ENCODE measurements around the gene GNAS-AS1.

GNAS-AS1 gene

DNA sequence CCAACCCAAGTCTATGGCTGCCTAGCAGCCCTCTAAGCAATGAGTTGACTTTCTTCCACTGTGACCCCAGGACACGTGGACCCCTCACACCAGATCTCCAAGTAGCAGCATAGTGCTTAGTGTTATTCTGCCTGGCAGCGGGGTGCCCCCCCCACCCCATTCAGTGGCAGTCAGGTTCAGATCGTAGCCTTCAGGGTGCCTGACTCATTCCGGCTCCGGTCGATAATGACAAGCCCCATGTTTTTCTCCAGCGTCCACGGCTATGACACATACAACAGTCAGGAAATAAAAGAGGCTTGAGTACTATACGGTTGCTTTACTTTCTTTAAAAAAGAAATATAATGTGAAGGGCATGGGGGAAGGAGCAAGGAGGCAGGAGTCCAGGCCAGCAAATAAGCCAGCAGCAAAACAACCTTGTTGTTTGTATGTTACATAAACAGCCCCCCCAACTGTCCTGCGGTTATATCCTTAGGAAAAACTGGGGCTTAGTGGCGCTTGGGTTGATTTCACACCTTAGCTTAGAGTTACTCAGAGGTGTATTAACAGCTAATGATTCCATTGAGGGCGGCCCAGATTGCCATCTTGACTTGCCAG is 24.9 kb upstream of the GNAS-AS1 start:
- Histone ChIP-seq H3K9ac (ENCODE audit: low read depth in 1 of 2, low read length in 2 of 2) (no peak overlapping the region), H3K9me3 (ENCODE audit: control insufficient read depth in 2 of 2, low read length in 2 of 2) (no peaks in the 10 kb centered on the region), H3K27me3 (ENCODE audit: control insufficient read depth in 2 of 2, insufficient read depth in 2 of 2, low read length in 2 of 2) (no peaks in the 10 kb centered on the region), H3K27ac (ENCODE audit: low read depth in 2 of 2, low read length in 2 of 2) (no peak overlapping the region), H3K4me1 (ENCODE audit: control insufficient read depth in 2 of 2, insufficient read depth in 2 of 2, low read length in 2 of 2) (no peaks in the 10 kb centered on the region), H3K36me3 (ENCODE audit: control insufficient read depth in 2 of 2, insufficient read depth in 2 of 2, low read length in 2 of 2) (no peaks in the 10 kb centered on the region), H3K4me3 (ENCODE audit: low read length in 2 of 2) (no peak overlapping the region)

DNA sequence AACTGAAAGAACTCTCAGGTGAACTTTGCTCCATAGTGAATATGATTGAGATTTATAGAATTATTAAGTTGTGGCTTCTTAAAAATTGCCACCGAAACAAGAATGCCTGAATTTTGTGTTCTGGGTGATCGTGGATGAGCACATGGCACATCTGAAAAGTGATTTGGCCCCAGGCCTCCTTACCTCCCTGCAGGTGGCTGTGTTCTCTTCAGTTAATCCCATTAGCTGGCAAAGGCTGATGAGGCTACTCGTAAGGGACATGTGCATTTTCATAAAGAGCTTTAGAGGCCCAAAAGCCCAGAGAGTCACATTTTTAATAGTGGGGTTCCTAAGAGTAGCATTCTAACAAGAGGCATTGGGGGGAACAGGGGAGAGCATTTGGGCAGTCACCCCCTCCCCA is 24.4 kb upstream of the GNAS-AS1 start:
- Histone ChIP-seq H3K36me3 (ENCODE audit: control insufficient read depth in 2 of 2, insufficient read depth in 2 of 2, low read length in 2 of 2) (no peaks in the 10 kb centered on the region), H3K9ac (ENCODE audit: low read depth in 1 of 2, low read length in 2 of 2) (no peak overlapping the region), H3K4me3 (ENCODE audit: low read length in 2 of 2) (no peak overlapping the region), H3K27ac (ENCODE audit: low read depth in 2 of 2, low read length in 2 of 2) (no peak overlapping the region), H3K27me3 (ENCODE audit: control insufficient read depth in 2 of 2, insufficient read depth in 2 of 2, low read length in 2 of 2) (no peaks in the 10 kb centered on the region), H3K4me1 (ENCODE audit: control insufficient read depth in 2 of 2, insufficient read depth in 2 of 2, low read length in 2 of 2) (no peaks in the 10 kb centered on the region), H3K9me3 (ENCODE audit: control insufficient read depth in 2 of 2, low read length in 2 of 2) (no peaks in the 10 kb centered on the region)

DNA sequence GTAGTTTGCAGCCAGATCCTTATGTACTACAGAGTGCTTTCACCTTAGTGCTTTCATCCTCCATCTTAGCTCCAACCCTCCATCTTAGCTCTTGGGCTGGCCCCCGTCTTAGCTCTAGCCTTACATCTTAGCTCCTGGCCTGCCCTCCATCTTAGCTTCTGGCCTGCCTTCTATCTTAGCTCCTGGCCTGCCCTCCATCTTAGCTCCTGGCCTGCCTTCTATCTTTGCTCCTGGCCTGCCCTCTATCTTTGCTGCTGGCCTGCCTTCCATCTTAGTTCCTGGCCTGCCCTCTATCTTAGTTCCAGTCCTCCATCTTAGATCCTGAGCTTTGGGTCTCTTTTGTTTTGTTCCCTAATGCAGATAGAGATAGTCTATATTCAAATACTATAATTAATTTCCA is 23.8 kb upstream of the GNAS-AS1 start:
- no peaks in the 10 kb centered on the region for H3K4me1 ChIP-seq (ENCODE audit: control insufficient read depth in 2 of 2, insufficient read depth in 2 of 2, low read length in 2 of 2)
- H3K27ac ChIP-seq (ENCODE audit: low read depth in 2 of 2, low read length in 2 of 2): no peak overlapping the region
- H3K36me3 ChIP-seq (ENCODE audit: control insufficient read depth in 2 of 2, insufficient read depth in 2 of 2, low read length in 2 of 2): no peaks in the 10 kb centered on the region

DNA sequence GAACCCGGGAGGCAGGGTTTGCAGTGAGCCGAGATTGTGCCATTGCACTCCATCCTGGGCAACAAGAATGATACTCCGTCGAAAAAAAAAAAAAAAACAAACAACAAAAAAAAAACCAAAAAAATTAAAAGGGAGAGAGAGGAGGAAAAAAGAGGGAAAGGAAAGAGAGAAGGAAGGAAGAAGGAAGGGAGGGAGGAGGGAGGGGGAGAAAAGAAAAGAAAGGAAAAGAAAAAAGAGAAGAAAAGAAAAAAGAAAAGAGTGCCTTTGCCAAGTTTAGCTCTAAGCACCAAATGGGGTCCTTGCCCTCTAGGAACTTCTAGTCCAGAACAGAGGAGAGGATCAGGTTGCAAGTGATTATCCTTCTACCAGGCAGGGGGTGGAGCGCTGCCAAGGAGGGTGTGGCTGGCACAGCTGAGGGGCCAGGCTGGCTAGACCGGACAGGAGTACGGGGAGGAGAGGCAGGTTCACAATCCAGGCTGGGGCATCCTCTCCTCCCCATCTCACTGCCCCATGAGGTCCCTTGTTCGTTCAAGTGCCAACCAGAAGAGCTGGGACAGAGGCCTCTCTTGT is 20.9 kb upstream of the GNAS-AS1 start:
- Histone ChIP-seq H3K27ac (ENCODE audit: low read depth in 2 of 2, low read length in 2 of 2) (no peak overlapping the region), H3K4me3 (ENCODE audit: low read length in 2 of 2) (no peak overlapping the region), H3K27me3 (ENCODE audit: control insufficient read depth in 2 of 2, insufficient read depth in 2 of 2, low read length in 2 of 2) (peaks cover 0 to 5% of the 10 kb centered on the region in 2 donors), H3K36me3 (ENCODE audit: control insufficient read depth in 2 of 2, insufficient read depth in 2 of 2, low read length in 2 of 2) (no peaks in the 10 kb centered on the region), H3K4me1 (ENCODE audit: control insufficient read depth in 2 of 2, insufficient read depth in 2 of 2, low read length in 2 of 2) (no peaks in the 10 kb centered on the region), H3K9me3 (ENCODE audit: control insufficient read depth in 2 of 2, low read length in 2 of 2) (no peaks in the 10 kb centered on the region), H3K9ac (ENCODE audit: low read depth in 1 of 2, low read length in 2 of 2) (no peak overlapping the region)

More for the DNA sequence above, 23.8 kb upstream of the GNAS-AS1 start:
- Histone ChIP-seq H3K4me3 (ENCODE audit: low read length in 2 of 2) (no peak overlapping the region), H3K9ac (ENCODE audit: low read depth in 1 of 2, low read length in 2 of 2) (no peak overlapping the region), H3K27me3 (ENCODE audit: control insufficient read depth in 2 of 2, insufficient read depth in 2 of 2, low read length in 2 of 2) (peaks cover 0 to 2% of the 10 kb centered on the region in 2 donors), H3K9me3 (ENCODE audit: control insufficient read depth in 2 of 2, low read length in 2 of 2) (no peaks in the 10 kb centered on the region)

DNA sequence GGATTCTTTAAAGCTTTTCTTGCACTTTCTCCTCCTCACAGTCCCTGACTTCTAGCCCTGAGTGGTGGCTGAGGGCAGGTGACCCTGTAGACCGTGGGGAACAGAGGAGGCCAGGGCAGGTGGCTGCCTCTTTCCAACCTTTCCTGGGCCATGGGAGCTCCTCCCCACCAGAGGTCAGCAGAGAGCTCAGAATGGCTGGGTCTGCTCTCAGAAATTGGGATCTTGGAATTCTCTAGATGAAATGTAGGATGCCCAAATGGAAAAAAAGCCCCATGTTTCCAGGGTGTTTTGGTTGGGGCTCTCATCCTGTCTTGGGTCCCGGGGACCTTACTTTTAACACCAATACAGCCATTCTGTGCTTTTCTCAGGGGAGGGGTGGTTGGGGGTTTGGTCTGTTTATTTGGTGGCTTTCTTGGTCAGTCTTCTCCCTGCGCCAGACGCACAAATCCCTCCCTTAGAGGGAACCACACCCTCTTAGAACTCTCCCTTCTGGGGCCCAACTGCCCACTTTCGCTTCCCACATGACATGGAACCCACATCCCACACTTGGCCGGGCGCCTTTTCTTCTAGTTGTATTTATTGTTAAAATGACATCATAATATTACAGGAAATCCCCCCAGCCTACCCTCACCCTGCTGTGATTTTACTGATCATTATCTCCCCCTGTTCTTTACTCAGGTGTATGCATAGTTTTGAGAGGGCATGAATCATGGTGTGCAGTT is 19.8 kb upstream of the GNAS-AS1 start:
- Histone ChIP-seq H3K4me3 (ENCODE audit: low read length in 2 of 2) (no peak overlapping the region), H3K27ac (ENCODE audit: low read depth in 2 of 2, low read length in 2 of 2) (no peak overlapping the region), H3K9me3 (ENCODE audit: control insufficient read depth in 2 of 2, low read length in 2 of 2) (no peaks in the 10 kb centered on the region), H3K9ac (ENCODE audit: low read depth in 1 of 2, low read length in 2 of 2) (no peak overlapping the region), H3K27me3 (ENCODE audit: control insufficient read depth in 2 of 2, insufficient read depth in 2 of 2, low read length in 2 of 2) (peaks cover 0 to 5% of the 10 kb centered on the region in 2 donors), H3K4me1 (ENCODE audit: control insufficient read depth in 2 of 2, insufficient read depth in 2 of 2, low read length in 2 of 2) (no peaks in the 10 kb centered on the region), H3K36me3 (ENCODE audit: control insufficient read depth in 2 of 2, insufficient read depth in 2 of 2, low read length in 2 of 2) (no peaks in the 10 kb centered on the region)

DNA sequence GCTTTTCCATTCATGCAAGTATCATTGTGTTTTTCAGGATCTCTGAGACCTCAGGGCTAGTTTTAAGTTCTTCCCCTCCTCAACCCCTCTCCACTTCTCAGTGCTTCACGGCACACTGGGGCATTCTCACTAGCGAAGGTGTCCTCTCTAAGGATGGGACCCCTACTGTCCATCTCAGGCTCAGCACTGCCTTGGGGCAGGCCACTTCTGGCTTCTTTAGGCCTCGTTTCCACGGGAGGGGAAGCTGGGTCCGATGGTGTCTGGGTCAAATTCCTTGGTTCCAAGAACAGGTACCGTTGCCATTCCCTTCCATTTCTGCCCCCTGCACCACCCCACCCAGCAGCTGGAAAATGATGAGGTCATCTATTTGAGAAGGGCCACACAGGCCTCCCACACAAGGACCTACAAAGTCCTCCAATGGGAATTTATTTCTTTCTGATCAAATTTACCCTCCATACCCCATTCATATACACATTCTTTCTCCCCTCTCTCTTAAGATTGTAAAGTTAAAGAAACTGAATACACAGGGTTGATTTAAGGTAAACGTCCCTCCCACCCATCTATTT is 19.0 kb upstream of the GNAS-AS1 start:
- no peak overlapping the region for H3K9ac ChIP-seq (ENCODE audit: low read depth in 1 of 2, low read length in 2 of 2)
- no peak overlapping the region for H3K27ac ChIP-seq (ENCODE audit: low read depth in 2 of 2, low read length in 2 of 2)
- peaks cover 0 to 5% of the 10 kb centered on the region in 2 donors for H3K27me3 ChIP-seq (ENCODE audit: control insufficient read depth in 2 of 2, insufficient read depth in 2 of 2, low read length in 2 of 2)
- H3K36me3 ChIP-seq (ENCODE audit: control insufficient read depth in 2 of 2, insufficient read depth in 2 of 2, low read length in 2 of 2): no peaks in the 10 kb centered on the region
- no peak overlapping the region for H3K4me3 ChIP-seq (ENCODE audit: low read length in 2 of 2)
- no peaks in the 10 kb centered on the region for H3K9me3 ChIP-seq (ENCODE audit: control insufficient read depth in 2 of 2, low read length in 2 of 2)
- H3K4me1 ChIP-seq (ENCODE audit: control insufficient read depth in 2 of 2, insufficient read depth in 2 of 2, low read length in 2 of 2): no peaks in the 10 kb centered on the region

DNA sequence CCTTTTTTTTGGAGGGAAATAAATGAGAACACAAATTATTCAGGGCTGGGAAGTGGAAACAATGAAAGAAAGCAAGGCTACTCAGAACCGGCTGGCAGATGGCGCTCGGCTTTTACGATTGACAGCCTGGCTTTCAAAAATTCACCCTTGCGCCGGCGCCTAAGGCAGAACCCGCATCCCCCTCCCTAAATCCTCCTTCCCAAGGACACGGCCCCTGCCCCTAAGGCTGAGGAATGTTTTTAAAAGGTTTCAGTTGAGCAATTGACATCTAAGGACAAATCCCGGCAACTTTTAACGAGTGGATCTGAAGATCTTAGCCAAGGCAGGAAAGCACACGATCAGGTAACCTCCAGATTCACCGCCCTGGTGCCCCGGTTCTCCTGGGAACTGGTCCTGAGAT is 18.1 kb upstream of the GNAS-AS1 start:
- H3K4me3 ChIP-seq (ENCODE audit: low read length in 2 of 2): no peak overlapping the region
- no peaks in the 10 kb centered on the region for H3K9me3 ChIP-seq (ENCODE audit: control insufficient read depth in 2 of 2, low read length in 2 of 2)
- no peaks in the 10 kb centered on the region for H3K4me1 ChIP-seq (ENCODE audit: control insufficient read depth in 2 of 2, insufficient read depth in 2 of 2, low read length in 2 of 2)
- no peaks in the 10 kb centered on the region for H3K36me3 ChIP-seq (ENCODE audit: control insufficient read depth in 2 of 2, insufficient read depth in 2 of 2, low read length in 2 of 2)
- peaks cover 0 to 5% of the 10 kb centered on the region in 2 donors for H3K27me3 ChIP-seq (ENCODE audit: control insufficient read depth in 2 of 2, insufficient read depth in 2 of 2, low read length in 2 of 2)
- no peak overlapping the region for H3K27ac ChIP-seq (ENCODE audit: low read depth in 2 of 2, low read length in 2 of 2)
- H3K9ac ChIP-seq (ENCODE audit: low read depth in 1 of 2, low read length in 2 of 2): no peak overlapping the region

DNA sequence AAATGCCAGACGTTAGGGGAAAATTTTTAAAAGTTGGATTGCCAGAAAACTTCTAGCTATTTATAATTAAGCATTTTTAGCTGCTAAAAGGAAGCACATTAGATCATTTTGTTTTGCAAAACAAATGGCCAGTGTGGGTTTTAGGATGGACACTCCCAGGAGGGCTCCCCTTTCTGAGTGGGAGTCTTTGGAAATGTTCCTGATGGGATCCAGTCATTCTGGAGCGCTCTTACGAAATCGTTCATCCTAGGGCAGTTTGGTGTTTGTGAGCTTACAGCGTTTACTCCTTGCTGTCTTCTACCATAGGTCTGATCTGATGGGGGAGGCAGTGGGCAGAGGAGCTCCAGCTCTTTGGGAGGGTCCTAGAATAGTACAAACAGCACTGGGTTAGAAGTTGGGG is 16.5 kb upstream of the GNAS-AS1 start:
- Histone ChIP-seq H3K36me3 (ENCODE audit: control insufficient read depth in 2 of 2, insufficient read depth in 2 of 2, low read length in 2 of 2) (no peaks in the 10 kb centered on the region), H3K4me3 (ENCODE audit: low read length in 2 of 2) (no peak overlapping the region), H3K9ac (ENCODE audit: low read depth in 1 of 2, low read length in 2 of 2) (no peak overlapping the region), H3K27ac (ENCODE audit: low read depth in 2 of 2, low read length in 2 of 2) (no peak overlapping the region), H3K27me3 (ENCODE audit: control insufficient read depth in 2 of 2, insufficient read depth in 2 of 2, low read length in 2 of 2) (peaks cover 0 to 5% of the 10 kb centered on the region in 2 donors), H3K4me1 (ENCODE audit: control insufficient read depth in 2 of 2, insufficient read depth in 2 of 2, low read length in 2 of 2) (no peaks in the 10 kb centered on the region), H3K9me3 (ENCODE audit: control insufficient read depth in 2 of 2, low read length in 2 of 2) (no peaks in the 10 kb centered on the region)

DNA sequence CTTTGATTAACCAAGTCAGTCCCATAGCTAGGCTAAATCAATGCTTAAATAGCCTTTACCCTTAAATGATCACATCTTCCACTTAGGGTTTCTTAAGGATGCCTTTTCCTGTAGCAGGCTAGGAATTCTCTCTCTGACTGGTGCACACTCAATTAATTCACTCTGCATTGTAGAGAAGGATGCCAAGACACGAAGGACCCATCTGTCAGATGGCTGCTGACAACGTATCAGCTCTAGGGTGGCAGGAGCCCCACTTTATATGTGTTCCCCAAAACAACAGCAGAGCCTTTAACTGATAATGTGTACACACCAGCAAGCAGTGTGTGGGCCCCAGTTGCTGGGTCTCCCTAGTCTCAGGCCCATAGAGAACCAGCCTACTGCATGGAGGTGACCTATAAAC is 15.1 kb upstream of the GNAS-AS1 start:
- no peak overlapping the region for H3K27ac ChIP-seq (ENCODE audit: low read depth in 2 of 2, low read length in 2 of 2)

DNA sequence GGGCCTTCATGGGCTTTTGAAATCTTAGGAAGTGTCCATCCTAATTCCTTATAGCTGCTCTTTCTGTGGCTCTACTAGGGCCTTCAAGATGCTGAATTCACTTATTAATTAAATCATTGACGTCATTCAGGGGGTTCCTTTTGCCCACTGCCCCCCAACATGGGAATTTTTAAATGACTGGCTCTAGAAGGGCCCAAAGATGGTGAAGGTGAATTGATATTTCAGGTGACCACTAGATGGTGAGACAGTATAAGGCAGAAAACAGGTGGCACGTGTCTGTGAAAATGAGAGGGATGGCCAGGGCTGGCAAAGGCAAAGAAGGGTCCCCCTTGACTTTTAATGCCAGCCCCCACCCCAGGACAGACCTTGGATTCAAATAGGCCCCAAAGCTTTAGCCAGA is 13.6 kb upstream of the GNAS-AS1 start:
- no peaks in the 10 kb centered on the region for H3K4me1 ChIP-seq (ENCODE audit: control insufficient read depth in 2 of 2, insufficient read depth in 2 of 2, low read length in 2 of 2)
- no peak overlapping the region for H3K4me3 ChIP-seq (ENCODE audit: low read length in 2 of 2)
- peaks cover 0 to 2% of the 10 kb centered on the region in 2 donors for H3K27me3 ChIP-seq (ENCODE audit: control insufficient read depth in 2 of 2, insufficient read depth in 2 of 2, low read length in 2 of 2)
- H3K27ac ChIP-seq (ENCODE audit: low read depth in 2 of 2, low read length in 2 of 2): no peak overlapping the region
- H3K9me3 ChIP-seq (ENCODE audit: control insufficient read depth in 2 of 2, low read length in 2 of 2): no peaks in the 10 kb centered on the region
- no peaks in the 10 kb centered on the region for H3K36me3 ChIP-seq (ENCODE audit: control insufficient read depth in 2 of 2, insufficient read depth in 2 of 2, low read length in 2 of 2)
- H3K9ac ChIP-seq (ENCODE audit: low read depth in 1 of 2, low read length in 2 of 2): no peak overlapping the region

More for the DNA sequence above, 15.1 kb upstream of the GNAS-AS1 start:
- Histone ChIP-seq H3K9ac (ENCODE audit: low read depth in 1 of 2, low read length in 2 of 2) (no peak overlapping the region), H3K27me3 (ENCODE audit: control insufficient read depth in 2 of 2, insufficient read depth in 2 of 2, low read length in 2 of 2) (peaks cover 0 to 5% of the 10 kb centered on the region in 2 donors), H3K4me3 (ENCODE audit: low read length in 2 of 2) (no peak overlapping the region), H3K4me1 (ENCODE audit: control insufficient read depth in 2 of 2, insufficient read depth in 2 of 2, low read length in 2 of 2) (no peaks in the 10 kb centered on the region), H3K9me3 (ENCODE audit: control insufficient read depth in 2 of 2, low read length in 2 of 2) (no peaks in the 10 kb centered on the region), H3K36me3 (ENCODE audit: control insufficient read depth in 2 of 2, insufficient read depth in 2 of 2, low read length in 2 of 2) (no peaks in the 10 kb centered on the region)

Measured in mucosa of rectum (tissue), 2 donors.